HG02642 (cell line): ENCODE results near the gene RNF180.
"Not testable (repeated sequence)": the region's sequence is repeated elsewhere in the genome, so short reads cannot be mapped to it uniquely, and the experiment has no call there.

Experiments used
- ATAC-seq: cut with Tn5 transposase; IDR thresholded peaks from one replicate; pipeline ENCODE4 v1.9.1; 2021; ENCODE audit warnings: mild to moderate bottlenecking; ENCODE audit not compliant: unreplicated experiment, poor library complexity

The RNF180 gene

GRCh38 chr5:64341340-64341739 is 175.7 kb downstream of the RNF180 start:
- no peak for ATAC-seq

- ATAC-seq = no peak
Measured at GRCh38 chr5:64344501-64344900, 178.9 kb downstream of the RNF180 start.

DNA sequence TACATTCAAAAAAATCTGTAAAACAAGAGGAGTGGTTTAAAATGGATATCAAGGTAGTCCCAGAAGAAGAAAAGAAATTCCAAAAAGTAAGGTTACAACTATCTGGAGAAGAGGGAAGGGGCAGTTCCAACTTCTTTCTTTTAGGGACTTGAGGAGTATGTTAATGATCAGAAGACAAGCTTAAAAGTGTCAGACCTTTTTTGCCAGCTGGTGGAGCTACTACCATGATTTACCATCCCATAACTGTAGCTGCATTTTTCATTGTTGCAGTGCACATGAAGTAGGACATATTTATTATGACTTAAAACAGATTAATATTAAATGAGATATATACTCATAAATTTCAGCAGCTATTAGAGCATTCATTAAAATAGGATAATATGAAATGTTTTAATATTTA is 181.7 kb downstream of the RNF180 start:
- ATAC-seq = no peak

- no peak for ATAC-seq
Measured at GRCh38 chr5:64364426-64364825, 198.8 kb downstream of the RNF180 start.

DNA sequence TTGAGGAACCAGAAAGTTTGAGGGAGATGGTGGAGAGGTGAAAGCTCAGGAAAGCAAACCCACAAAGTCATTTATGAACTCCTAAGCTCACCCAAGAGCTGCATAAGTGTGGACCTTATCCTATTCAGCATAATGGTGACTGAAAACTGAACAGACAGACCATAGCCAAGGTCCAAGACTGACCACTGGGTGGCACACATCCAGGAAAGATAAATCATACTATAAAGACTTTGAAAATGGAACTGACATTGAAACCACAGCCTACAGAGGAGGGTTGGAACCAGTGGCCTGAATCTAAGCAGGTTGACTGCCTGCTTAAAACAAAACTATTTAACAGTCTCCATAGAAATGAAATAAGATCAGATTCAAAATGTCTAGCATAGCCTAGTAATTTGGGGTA is 219.1 kb downstream of the RNF180 start:
- ATAC-seq = peak; percentile 81

- no peak for ATAC-seq
Measured at GRCh38 chr5:64397552-64397951, 231.9 kb downstream of the RNF180 start.

DNA sequence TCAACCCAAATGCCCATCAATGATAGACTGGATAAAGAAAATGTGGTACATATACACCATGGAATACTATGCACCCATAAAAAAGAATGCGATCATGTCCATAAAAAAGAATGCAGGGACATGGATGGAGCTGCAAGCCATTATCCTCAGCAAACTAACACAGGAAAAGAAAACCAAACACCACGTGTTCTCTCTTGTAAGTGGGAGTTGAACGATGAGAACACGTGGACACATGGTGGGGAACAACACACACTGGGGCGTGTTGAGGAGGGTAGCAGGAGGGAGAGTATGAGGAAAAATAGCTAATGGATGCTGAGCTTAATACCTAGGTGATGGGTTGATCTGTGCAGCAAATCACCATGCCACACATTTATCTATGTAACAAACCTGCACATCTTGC is 233.1 kb downstream of the RNF180 start:
- ATAC-seq = not testable (repeated sequence)

DNA sequence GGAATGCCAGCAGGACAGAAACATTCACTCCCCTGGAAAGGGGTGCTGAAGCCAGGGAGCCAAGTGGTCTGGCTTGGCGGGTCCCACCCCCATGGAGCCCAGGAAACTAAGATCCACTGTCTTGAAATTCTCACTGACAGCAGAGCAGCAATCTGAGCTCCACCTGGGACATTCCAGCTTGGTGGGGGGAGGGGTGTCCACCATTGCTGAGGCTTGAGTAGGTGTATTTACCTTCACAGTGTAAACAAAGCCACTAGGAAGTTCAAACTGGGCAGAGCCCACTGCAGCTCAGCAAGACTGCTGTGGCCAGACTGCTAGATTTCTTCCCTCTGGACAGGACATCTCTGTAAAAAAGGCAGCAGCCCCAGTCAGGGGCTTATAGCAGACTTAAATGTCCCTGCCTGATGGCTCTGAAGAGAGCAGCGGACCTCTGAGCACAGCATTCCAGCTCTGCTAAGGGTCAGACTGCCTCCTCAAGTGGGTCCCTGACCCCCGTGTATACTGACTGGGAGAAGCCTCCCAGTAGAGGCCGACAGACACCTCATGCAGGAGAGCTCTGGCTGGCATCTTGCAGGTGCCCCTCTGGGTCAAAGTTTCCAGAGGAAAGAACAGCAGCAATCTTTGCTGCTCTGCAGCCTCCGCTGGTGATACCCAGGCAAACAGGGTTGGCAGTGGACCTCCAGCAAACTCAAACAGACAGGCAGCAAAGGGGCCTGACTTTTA is 241.6 kb downstream of the RNF180 start:
- not testable (repeated sequence) for ATAC-seq

DNA sequence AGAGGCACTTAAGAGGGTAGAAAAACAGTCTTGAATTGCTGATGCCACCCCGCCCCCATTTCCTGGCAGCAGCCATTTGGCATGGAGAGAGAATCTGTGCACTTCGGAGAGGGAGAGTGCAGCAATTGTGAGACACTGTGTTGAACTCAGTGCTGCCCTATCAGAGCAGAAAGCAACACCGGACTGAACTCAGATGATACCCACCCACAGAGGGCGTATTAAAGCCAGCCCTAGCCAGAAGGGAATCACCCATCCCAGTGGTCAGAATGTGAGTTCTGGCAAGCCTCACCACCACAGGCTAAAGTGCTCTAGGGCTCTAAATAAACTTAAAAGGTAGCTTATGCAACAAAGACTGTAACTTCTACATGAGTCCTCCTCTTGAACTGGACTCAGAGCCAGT is 251.7 kb downstream of the RNF180 start:
- no peak for ATAC-seq

DNA sequence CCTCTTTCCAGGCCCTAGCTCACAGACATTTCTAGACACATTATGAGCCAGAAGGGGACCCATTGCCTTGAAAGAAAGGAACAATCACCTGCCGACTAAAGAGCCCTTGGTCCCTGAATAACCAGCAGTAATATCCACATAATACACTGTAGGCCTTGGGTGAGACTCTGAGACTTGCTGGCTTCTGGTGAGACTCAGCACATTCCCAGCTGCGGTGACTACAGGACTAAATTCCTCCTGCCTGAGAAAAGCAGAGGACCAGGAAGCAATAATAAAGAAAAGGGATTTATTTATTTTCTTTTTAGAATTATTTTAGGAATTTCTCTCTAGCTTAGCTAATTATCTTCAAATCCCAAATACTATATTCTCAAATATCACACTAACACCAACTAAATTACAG is 252.4 kb downstream of the RNF180 start:
- no peak for ATAC-seq
